PC-3 (cell line): Measurements from ENCODE around the gene SLAMF1. TPM values are rescaled to one million over a fixed set of nuclear protein-coding genes. Genes with fewer than 3 reads are reported as not detected.

Experiments used
- ATAC-seq: fragments of 200-7000 bp; cut with Tn5 transposase; 2 replicates; pipeline ENCODE4 v1.9.1; 2020; ENCODE audit warnings: mild to moderate bottlenecking, moderate library complexity
- BruUV-seq: library from RNA; stranded (reverse); fragments of 400-500 nt; replicated peaks from 2 replicates; lab custom pipeline; 2021; lab: Mats Ljungman, UMichigan
- CTCF ChIA-PET: fragments of 300-600 bp; sonication (Branson Sonifier 250); formaldehyde crosslinking; loops from one replicate; lab custom pipeline; 2022; ENCODE audit warnings: antibody characterized with exemption; lab: Charles Lee
- POLR2A ChIA-PET: fragments of 300-600 bp; sonication (Branson Sonifier 250); formaldehyde crosslinking; loops from one replicate; lab custom pipeline; 2022; ENCODE audit warnings: antibody characterized with exemption; ENCODE audit not compliant: unreplicated experiment; lab: Charles Lee
- DNase-seq: peaks from one replicate; pipeline ENCODE4 v3.0.0-alpha.2; 2015
- H2AFZ ChIP-seq: fragments of 300-600 bp; sonication (generic); 2 replicates; pipeline ENCODE4 v1.6.0; 2016; ENCODE audit warnings: antibody characterized with exemption, low read length
- H3F3A ChIP-seq: fragments of 300-600 bp; sonication (generic); one replicate; pipeline ENCODE4 v1.6.0; 2017; ENCODE audit warnings: antibody characterized with exemption, low read length, control low read depth, mild to moderate bottlenecking; ENCODE audit not compliant: unreplicated experiment
- H3K27ac ChIP-seq: fragments of 300-600 bp; sonication (generic); 2 replicates; pipeline ENCODE4 v1.5.1; 2016; ENCODE audit warnings: mild to moderate bottlenecking, low read length
- H3K27me3 ChIP-seq: fragments of 300-600 bp; sonication (generic); 2 replicates; pipeline ENCODE4 v1.6.1; 2016; ENCODE audit warnings: low read length, mixed read lengths
- H3K36me3 ChIP-seq: fragments of 300-600 bp; sonication (generic); 2 replicates; pipeline ENCODE4 v1.6.1; 2016; ENCODE audit warnings: low read depth, mixed run types, low read length, mixed read lengths
- H3K4me1 ChIP-seq: fragments of 300-600 bp; sonication (generic); 2 replicates; pipeline ENCODE4 v1.5.1; 2016; ENCODE audit warnings: low read length; ENCODE audit not compliant: insufficient read depth
- H3K4me2 ChIP-seq: fragments of 300-600 bp; sonication (generic); 2 replicates; pipeline ENCODE4 v1.6.0; 2016; ENCODE audit warnings: low read length
- H3K4me3 ChIP-seq: fragments of 300-600 bp; sonication (generic); 2 replicates; pipeline ENCODE4 v1.5.1; 2016; ENCODE audit warnings: mild to moderate bottlenecking, low read length, mixed read lengths
- H3K79me2 ChIP-seq: fragments of 300-600 bp; sonication (generic); 2 replicates; pipeline ENCODE4 v1.6.1; 2017; ENCODE audit warnings: low read length, mixed read lengths
- H3K9ac ChIP-seq: fragments of 300-600 bp; sonication (generic); 2 replicates; pipeline ENCODE4 v1.6.0; 2016; ENCODE audit warnings: mild to moderate bottlenecking, low read length
- H3K9me2 ChIP-seq: fragments of 300-600 bp; sonication (generic); replicated peaks from 2 replicates; pipeline ENCODE4 v1.6.1; 2016; ENCODE audit warnings: mixed run types, low read length, mixed read lengths
- H3K9me3 ChIP-seq: fragments of 300-600 bp; sonication (generic); 2 replicates; pipeline ENCODE4 v1.6.1; 2016; ENCODE audit warnings: low read length, mixed read lengths
- H4K20me1 ChIP-seq: fragments of 300-600 bp; sonication (generic); 2 replicates; pipeline ENCODE4 v1.6.1; 2016; ENCODE audit warnings: low read length, mixed read lengths
- CTCF ChIP-seq: fragments of 300-600 bp; sonication (generic); conservative IDR thresholded peaks from 2 replicates; pipeline ENCODE4 v1.5.1; 2017; ENCODE audit warnings: antibody characterized with exemption, low read depth, mild to moderate bottlenecking, low read length
- EZH2 ChIP-seq: fragments of 300-600 bp; sonication (generic); IDR thresholded peaks from one replicate; pipeline ENCODE4 v1.6.1; 2017; ENCODE audit warnings: antibody characterized with exemption, mild to moderate bottlenecking, low read length; ENCODE audit not compliant: unreplicated experiment
- EZH2phosphoT487 ChIP-seq: fragments of 300-600 bp; sonication (generic); IDR thresholded peaks from 2 replicates; pipeline ENCODE4 v1.6.1; 2018; ENCODE audit warnings: mild to moderate bottlenecking, antibody characterized with exemption, low read length, borderline replicate concordance
- intact Hi-C: fragments of 100-400 bp; cut with micrococcal nuclease; formaldehyde crosslinking; loops from 2 replicates; pipeline ENCODE4 v1.9.0; 2023
- total RNA-seq: library from RNA; depleted of rRNA; stranded (reverse); fragments of >200 nt; gene quantifications from 2 replicates; pipeline ENCODE4 v1.2.3, GENCODE V29; 2014

SLAMF1 gene
- total RNA-seq, 1 experiment from 2014 or later = not detected

DNA sequence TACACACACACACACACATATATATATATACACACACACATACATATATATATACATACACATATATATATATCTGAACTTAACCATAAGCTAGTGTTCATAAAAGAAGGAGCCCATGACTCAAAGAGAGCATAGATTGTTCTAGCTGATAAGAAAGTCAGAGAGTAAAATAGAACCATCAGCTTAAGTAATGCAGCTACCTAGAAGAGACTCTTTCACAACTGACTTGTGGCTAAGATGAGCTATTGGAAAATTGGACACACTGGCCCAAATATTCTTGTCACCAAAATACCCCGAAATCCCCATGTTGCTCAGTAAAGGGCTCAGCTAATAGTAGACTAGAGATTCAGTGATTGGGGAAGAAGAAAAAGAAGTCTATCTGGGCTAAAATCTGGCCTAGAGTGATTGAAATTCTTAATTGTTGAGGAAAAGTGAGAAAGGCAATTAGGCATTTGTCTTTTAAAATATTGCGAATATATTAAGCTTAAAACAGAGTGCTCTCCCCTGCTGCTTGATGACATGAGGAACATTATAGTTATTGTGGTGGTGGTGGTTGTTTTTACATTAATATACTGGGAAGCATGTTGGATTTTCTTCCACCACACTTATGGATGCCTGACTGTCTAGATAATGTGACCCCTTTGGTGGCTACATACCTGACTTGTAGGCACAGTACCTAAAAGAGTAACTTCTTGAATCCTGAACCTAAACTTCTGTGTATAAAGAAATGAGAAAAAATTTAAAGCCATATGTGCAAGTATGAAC, 6.3 kb downstream of the SLAMF1 start:
- no peak for TF ChIP-seq EZH2phosphoT487
- TF ChIP-seq EZH2 = no peak
- TF ChIP-seq CTCF = no peak
- ChIA-PET POLR2A (no interaction called here), CTCF (no interaction called here)
- H3K9me2 ChIP-seq = no peaks in the 10 kb centered on the region
- DNase-seq (no peak), ATAC-seq (no peak)
- H3K27ac ChIP-seq = no peak overlapping the region
- H3K4me3 ChIP-seq = no peak overlapping the region
- no peaks in the 10 kb centered on the region for H3F3A ChIP-seq
- BruUV-seq = no TSS peak
- no peaks in the 10 kb centered on the region for H3K79me2 ChIP-seq
- no peak overlapping the region for H2AFZ ChIP-seq
- no peak overlapping the region for H3K9ac ChIP-seq
- peaks cover 88% of the 10 kb centered on the region for H3K27me3 ChIP-seq
- intact Hi-C loops = no loop called here
- H3K4me1 ChIP-seq = no peaks in the 10 kb centered on the region
- no peaks in the 10 kb centered on the region for H3K9me3 ChIP-seq
- H4K20me1 ChIP-seq = no peaks in the 10 kb centered on the region
- H3K36me3 ChIP-seq = no peaks in the 10 kb centered on the region
- no peak overlapping the region for H3K4me2 ChIP-seq

DNA sequence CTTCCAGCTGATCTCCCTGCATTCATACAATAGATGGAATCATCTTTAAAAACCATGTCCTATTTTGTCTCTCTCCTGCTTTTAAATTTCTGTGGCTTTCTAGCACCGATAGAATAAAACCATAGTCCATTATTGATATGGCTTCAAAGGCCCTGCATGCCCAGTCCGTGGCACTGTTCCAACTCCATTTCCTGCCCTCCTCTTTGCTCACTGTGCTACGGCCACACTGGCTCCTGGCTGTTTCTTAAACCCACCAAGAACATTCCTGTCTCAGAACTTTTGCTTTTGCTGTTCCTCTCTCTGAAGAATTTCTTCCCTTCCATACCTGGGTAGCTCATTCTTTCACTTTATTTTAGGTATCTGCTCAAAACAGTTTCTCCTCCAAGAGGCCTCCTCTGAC, 7.2 kb downstream of the SLAMF1 start:
- Histone ChIP-seq H3K36me3 (no peaks in the 10 kb centered on the region), H3K27me3 (peaks cover 87% of the 10 kb centered on the region), H2AFZ (no peak overlapping the region), H3K9ac (no peak overlapping the region), H3K9me2 (no peaks in the 10 kb centered on the region), H4K20me1 (no peaks in the 10 kb centered on the region), H3K27ac (no peak overlapping the region), H3K4me3 (no peak overlapping the region), H3K4me1 (no peaks in the 10 kb centered on the region), H3K79me2 (no peaks in the 10 kb centered on the region), H3K9me3 (no peaks in the 10 kb centered on the region), H3K4me2 (no peak overlapping the region), H3F3A (no peaks in the 10 kb centered on the region)
- CTCF ChIA-PET = no interaction called here
- DNase-seq = no peak
- intact Hi-C loops = no loop called here
- POLR2A ChIA-PET = no interaction called here
- ATAC-seq = no peak
- BruUV-seq = no TSS peak
- TF ChIP-seq CTCF (no peak), EZH2 (no peak), EZH2phosphoT487 (no peak)

- Histone ChIP-seq H3K9me2 (no peaks in the 10 kb centered on the region), H3K4me1 (no peaks in the 10 kb centered on the region), H3K36me3 (no peaks in the 10 kb centered on the region), H3K27me3 (peaks cover 87% of the 10 kb centered on the region), H3K4me2 (no peak overlapping the region), H3F3A (no peaks in the 10 kb centered on the region), H2AFZ (no peak overlapping the region), H3K27ac (no peak overlapping the region), H3K4me3 (no peak overlapping the region), H3K79me2 (no peaks in the 10 kb centered on the region), H3K9ac (no peak overlapping the region), H4K20me1 (no peaks in the 10 kb centered on the region), H3K9me3 (no peaks in the 10 kb centered on the region)
- ChIA-PET CTCF (no interaction called here), POLR2A (no interaction called here)
- BruUV-seq = no TSS peak
- no peak for ATAC-seq
- TF ChIP-seq EZH2phosphoT487 (no peak), EZH2 (no peak), CTCF (no peak)
- DNase-seq = no peak
- intact Hi-C loops = no loop called here
These were observed 7.9 kb downstream of the SLAMF1 start for GRCh38 chr1:160638926-160639325.
